Left cardiac atrium (tissue), 4 donors: ENCODE data around the gene SMG1. TPM values are rescaled to one million over a fixed set of nuclear protein-coding genes. Genes with fewer than 3 reads are reported as not detected.
"Not testable (repeated sequence)": the region's sequence is repeated elsewhere in the genome, so short reads cannot be mapped to it uniquely, and the experiment has no call there.

Experiments used
- ATAC-seq, 2 donors: fragments of 200-7000 bp; cut with Tn5 transposase; one replicate each; pipeline ENCODE4 v1.9.1; 2020; ENCODE audit warnings: mild to moderate bottlenecking in 2 of 2, moderate library complexity in 2 of 2
- DNase-seq: peaks from one replicate; pipeline ENCODE4 v3.0.0-alpha.2; 2020
- intact Hi-C, 2 donors: fragments of 100-400 bp; cut with DNase I; formaldehyde crosslinking; loops; one replicate each; pipeline versions ENCODE4 v1.14.1 to v1.15.1; 2022 to 2023
- total RNA-seq, 2 donors: library from RNA; stranded (reverse); fragmentation: NEBNext Ultra II Directional; extraction: Animal tissue kit (Norgen Biotek cat#: 25700); gene quantifications; one replicate each; pipeline ENCODE4 v1.2.1, GENCODE V29; 2021
- donor health status: DM: no; HTN: yes; CAD: no.
- donor health status: DM: no; HTN: yes; CAD: no; lungs with severe emphysema.
- donor health status: DM: yes; HTN: yes; CAD: no.
- donor health status: Dilated cardiomyopathy.

SMG1 gene
- total RNA-seq, 2 donors from 2014 or later: 37.7 to 41.9 TPM

DNA sequence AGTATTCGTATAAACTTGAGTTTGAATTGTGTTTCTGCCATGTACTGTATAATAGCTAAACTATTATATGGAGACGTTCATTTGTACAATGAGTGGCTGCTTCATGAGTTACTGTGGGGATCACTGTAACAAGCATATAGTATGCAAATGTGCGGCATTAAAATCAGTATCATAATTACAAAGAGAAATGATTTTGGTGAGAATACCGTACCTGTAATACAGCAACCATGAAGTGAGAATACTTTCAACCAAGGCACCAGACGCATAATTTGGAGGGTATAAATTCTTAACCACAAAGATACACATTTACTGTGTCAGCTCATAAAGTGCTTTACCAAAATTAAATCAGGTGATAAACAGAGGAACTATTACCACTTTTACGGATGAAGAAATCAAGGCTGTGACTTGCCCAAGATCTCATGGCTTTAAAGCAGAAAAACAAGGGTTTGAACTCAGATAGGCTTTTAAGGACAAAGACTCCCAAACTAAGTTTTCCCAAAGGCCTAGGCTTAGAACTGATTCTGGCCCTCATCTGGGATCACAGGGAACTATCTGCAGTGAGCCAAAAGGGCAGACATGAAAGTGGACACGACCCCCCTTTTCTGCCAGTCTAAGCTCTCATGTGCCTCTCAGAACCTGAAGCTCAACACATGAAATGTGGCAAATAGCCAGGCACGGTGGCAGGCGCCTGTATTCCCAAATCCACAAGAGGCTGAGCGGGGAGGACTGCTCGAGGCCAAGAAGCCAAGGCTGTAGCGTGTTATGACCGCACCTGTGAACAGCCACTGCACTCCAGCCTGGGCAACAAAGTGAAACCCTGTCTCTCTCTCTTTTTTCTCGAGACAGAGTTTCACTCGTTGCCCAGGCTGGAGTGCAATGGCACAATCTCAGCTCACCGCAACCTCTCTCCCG, 142.5 kb downstream of the SMG1 start:
- DNase-seq (no peak), ATAC-seq (no peak)
- intact Hi-C loops: no loop called here

DNA sequence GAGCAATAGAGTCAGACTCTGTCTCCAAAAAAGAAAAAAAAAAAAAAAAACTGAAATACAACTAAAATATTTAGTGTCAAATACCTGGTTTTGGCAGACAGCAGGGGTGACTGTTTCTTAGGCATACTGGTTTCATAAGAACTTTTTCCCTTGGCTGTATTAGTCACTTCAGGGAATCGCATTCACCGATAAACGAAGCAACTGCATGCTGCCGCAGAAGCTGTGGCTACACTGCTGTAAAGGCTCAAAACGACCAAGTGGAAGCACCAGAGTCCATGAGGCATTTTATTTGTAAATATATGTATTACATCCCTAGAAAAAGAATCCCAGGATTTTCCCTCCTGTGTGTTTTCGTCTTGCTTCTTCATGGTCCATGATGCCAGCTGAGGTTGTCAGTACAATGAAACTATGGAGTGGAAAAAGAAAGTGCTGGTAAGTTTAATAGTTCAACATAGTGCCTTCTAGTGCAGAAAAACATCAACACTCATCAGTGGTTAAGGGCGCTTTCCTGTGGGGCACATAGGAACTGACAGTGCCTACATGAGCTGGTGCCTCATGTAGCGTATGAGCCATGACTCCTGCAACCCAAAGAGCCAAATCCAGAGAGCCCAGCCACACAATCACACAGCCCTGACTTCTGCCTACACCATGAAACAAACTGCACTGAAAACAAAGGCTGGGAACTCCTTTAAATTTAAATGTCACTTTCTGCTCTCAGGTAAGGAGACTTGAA, 143.3 kb downstream of the SMG1 start:
- DNase-seq (no peak), ATAC-seq (no peak)
- intact Hi-C loops: no loop called here

DNA sequence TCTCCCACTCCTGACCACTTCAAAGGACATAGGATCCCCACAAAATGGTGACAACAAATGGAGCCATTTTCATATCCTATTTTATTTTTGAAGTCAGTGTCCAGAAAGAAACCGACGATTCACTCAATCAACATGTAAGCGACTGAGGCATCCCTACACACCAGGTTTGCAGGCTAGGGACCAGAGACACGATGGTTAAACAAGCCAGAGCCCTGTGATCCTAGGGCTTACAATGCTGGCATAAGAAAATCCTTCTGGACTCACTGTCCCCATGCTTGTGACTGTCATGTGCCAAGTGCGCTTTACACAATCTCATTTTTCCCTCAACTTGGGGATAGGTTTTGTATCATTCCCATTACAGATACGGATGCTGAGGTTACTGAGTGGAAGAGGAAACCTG, 145.0 kb downstream of the SMG1 start:
- not testable (repeated sequence) for ATAC-seq

DNA sequence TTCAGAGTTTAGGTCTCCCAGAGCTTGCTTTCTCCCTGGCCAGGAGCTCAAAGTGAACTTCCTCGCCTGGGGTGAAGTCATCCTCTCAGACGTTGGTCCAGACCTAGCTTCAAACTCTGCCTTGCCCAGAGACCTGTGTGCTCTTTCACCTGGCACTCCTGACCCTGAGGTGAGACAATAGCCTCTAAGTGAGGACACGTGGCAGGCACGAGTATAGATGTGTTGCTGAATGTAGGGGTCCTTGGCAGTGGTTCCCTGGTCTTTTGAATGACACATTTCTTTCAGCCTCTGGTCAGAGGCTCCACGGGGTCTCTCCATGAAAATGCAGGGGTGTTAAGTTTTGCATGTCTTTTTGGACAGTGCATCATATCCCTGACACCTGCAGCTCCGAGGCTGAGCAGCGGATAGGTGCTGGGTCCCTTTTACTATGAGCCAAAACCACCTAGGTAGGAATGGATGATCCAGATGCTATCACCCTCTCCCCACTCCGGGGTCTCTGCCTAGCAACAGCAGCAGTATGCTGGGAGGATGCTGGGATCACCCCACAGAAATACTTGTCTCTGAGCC, 145.7 kb downstream of the SMG1 start:
- DNase-seq, intact Hi-C loops: not testable (repeated sequence)
- peak in 1 of 2 donors; percentile 22 for ATAC-seq

More for the DNA sequence above, 145.0 kb downstream of the SMG1 start:
- DNase-seq, intact Hi-C loops: not testable (repeated sequence)

DNA sequence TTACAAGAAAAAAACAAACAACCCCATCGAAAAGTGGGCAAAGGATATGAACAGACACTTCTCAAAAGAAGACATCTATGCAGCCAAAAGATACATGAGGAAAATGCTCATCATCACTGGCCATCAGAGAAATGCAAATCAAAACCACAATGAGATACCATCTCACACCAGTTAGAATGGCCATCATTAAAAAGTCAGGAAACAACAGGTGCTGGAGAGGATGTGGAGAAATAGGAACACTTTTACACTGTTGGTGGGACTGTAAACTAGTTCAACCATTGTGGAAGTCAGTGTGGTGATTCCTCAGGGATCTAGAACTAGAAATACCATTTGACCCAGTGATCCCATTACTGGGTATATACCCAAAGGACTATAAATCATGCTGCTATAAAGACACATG, 148.5 kb downstream of the SMG1 start:
- intact Hi-C loops, ATAC-seq, DNase-seq: not testable (repeated sequence)

DNA sequence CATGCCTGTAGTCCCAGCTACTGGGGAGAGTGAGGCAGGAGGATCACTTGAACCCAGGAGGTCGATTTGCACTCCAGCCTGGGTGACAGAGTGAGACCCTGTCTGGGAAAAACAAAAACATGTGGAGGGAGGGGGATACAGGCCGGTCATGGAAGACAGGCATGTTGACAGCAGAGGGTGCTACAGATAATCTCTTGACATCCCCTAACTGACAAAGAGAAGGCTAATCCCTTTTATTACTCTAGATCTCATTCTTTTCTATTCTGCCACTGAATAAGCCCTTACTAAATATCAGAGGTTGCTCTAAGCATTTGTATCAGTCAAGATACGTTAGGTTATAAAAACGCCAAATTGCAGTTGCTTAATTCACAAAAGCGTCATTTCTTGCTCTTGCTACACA, 149.9 kb downstream of the SMG1 start:
- ATAC-seq, intact Hi-C loops, DNase-seq: not testable (repeated sequence)

DNA sequence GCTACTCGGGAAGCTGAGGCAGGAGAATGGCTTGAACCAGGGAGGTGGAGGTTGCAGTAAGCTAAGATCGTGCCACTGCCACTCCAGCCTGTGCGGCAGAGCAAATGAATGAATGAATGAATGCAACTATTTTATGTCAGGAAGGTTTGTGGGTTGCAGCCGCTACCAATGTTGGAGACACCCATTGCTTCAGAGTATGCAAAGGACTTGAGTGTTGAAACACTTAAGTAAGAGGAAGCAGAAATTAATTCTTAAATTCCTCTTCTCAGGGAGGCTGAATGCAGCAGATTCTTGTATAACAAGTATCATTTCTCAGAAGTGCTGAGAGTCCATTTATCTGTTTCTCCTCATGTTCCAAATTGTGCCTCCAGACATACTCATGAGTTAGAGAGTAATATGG, 151.6 kb downstream of the SMG1 start:
- intact Hi-C loops, DNase-seq, ATAC-seq: not testable (repeated sequence)

DNA sequence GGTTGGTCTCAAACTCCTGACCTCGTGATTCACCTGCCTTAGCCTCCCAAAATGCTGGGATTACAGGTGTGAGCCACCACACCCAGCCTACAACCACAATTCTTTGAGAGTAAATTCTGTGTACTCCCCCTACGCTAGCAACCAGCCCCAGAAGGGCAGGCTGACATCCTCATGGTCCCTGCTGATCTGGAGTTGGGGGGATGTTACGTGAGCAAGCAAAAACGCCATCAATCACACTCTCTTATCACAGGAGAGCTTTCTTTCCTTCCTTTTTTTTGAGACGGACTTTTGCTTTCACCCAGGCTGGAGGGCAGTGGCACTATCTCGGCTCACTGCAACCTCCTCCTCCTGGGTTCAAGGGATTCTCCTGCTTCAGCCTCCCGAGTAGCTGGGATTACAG, 154.0 kb downstream of the SMG1 start:
- DNase-seq, ATAC-seq, intact Hi-C loops: not testable (repeated sequence)

DNA sequence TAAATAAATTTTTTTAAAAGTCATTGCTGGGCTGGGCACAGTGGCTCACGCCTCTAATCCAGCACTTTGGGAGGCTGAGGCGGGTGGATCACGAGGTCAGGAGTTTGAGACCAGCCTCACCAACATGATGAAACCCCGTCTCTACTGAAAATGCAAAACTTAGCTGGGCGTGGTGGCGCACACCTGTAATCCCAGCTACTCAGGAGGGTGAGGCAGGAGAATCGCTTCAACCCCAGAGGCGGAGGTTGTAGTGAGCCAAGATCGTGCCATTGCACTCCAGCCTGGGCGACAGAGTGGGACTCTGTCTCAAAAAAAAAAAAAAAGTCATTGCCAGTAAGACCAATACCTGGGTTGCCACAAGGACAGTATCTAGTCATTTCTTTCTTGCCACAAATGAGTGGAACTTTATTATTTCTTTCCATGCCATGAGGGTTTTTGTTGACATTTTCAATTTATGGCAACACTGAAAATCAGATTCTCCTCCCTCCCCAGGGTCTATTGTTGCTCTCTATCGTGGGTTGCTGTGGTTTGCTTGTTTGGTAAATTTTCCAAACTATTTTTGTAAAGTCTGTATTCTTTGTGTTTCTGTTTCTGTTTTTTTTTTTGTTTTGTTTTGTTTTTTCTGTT, 155.8 kb downstream of the SMG1 start:
- intact Hi-C loops, ATAC-seq, DNase-seq: not testable (repeated sequence)

DNA sequence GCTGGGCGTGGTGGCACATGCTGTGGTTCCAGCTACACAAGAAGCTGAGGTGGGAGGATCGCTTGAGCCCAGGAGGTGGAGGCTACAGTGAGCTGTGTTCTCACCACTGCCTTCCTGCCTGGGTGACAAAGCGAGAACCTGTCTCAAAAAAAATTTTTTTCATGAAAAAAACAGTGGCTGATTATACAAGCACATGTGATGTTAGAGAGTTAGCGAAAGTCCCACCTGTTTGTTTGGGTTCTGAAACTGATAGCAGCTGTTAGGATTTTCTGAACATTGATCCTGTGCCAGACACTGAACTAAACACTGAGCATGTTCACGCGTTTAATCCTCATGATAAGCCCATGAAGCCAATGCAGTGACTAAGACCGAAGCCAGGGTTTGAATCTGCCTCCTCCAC, 159.0 kb downstream of the SMG1 start:
- ATAC-seq, DNase-seq, intact Hi-C loops: not testable (repeated sequence)

DNA sequence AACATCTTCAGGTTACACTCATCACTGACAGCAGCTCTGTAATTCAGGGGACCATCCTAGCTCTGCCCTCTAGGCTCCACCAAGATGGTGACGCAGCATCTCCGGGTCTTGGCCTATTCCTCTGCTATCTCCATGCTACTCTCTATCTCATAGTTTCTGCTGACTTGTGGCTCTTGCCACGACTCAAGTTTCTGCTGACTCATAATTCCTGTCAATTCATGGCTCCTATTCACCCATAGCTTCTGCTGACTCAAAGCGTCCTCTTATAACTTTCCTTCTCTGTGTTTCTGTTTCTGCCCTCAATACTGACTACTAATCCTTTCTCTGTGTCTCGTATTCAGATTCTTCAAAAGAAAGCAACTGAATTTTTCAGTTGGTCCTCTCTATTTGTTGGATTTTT, 163.5 kb downstream of the SMG1 start:
- intact Hi-C loops, DNase-seq: not testable (repeated sequence)
- ATAC-seq: peak in 1 of 2 donors; percentile 23

DNA sequence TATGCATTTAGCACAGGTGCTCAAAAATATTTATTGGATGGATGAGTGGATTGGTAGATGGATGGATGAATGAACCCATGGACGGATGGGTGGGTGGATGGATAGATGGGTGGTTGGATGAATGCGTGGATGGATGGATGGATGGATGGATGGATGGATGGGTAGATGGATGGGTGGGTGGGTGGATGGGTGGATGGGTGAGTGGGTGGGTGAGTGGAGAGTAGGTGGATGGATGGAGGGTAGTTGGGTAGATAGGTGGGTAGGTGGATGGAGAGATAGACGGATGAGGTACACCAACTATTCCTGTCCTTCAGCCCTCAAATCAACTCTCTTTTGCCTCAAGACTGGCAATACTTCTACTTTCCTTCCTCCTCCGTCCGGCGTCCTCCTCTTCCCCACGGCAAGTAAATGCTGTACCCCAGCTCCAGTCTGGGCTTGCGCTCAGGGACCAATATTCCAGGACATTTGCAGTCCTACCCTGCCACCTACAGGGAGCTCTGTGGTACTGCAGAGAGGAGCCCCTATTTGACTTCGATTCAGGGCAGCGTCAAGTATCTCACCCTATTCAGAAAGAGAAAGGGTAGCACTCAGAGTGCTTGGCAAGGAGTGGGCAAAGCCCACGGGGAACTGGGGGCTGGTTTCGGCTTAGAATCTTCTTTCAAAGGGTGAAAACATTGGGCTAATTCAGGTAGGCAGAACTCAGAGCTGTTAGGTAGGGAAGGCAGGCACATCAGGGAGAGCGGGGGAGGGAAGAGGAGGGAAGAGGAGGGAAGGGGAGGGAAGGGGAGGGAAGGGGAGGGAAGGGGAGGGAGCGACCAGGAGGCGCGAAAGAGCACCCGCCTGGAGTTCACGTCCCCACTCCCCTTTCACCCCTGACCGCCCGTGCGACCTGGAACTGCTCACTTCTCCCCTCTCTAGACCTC, 166.3 kb downstream of the SMG1 start:
- intact Hi-C loops: not testable (repeated sequence)
- DNase-seq: peak; percentile 35
- ATAC-seq: peak; percentile 91 to 92

DNA sequence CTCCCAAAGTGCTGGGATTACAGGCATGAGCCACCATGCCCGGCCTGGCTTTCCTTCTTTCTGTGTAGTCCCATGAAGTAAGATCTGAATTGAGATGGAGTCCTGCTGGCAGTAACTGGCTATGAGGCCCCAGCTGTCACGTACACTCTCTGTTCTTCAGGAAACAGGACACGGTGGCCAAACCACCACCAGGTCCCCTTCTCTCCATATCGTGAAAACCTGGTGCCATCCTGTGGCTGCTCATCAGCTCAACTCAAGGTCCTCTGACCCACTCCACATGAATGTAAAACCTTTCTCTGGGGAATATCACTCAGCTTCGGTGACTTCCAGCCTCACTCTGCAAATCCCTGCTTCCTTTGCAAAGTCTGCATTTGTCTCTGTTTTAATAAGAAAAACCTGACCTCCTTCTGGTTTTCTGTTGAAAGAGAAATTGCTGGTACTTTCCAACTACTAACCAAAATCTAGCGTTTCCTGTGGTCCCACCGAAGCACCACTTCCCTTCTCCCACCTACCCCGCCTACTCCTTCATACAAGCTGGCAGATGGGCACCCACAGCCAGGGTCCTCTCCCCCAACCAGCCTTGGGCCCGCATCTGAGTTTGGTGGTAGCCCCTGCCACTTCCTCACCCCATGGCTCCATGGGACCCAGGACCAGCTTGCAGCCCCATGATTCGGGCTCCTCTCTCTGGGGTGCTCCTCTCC, 168.1 kb downstream of the SMG1 start:
- DNase-seq, ATAC-seq, intact Hi-C loops: not testable (repeated sequence)

DNA sequence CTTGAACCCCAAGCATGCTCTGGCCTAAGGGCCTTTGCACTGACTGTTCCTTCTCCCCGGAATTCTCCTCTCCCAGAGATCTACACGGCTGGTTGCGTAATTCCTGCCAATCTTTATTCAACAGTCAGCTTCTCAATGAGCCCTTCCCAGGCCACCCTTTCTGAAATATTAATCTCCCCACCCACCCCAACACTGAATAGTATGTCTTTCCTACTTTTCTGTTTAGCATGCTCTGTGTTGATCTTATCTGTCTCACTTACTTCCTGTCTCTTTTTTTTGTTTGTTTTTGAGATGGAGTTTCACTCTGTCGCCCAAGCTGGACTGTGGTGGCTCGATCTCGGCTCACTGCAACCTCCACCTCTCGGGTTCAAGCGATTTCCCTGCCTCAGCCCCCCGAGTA, 169.6 kb downstream of the SMG1 start:
- ATAC-seq, DNase-seq, intact Hi-C loops: not testable (repeated sequence)
